Measurements from ENCODE around the gene SEL1L2.

DNA sequence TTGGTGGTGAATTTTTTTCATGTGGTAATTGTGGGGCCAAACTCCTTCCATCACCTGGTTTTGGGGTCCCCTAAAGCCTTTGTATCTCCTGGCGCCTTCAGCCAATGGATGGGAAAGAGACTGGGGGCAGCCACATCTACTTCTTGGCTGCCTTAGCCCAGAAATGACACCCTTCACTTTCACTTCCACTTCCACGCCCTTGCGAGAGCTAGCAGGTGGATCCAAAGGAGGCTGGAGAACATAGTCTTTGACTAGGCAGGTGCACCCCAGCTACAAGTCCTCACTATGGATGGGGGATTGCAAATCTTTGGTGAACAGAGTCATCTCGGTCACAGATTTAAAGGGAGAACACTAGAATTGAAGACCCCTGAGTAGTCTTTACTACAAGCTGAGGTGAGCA is 134.8 kb downstream of the SEL1L2 start:
- TF ChIP-seq, protein P1, sequence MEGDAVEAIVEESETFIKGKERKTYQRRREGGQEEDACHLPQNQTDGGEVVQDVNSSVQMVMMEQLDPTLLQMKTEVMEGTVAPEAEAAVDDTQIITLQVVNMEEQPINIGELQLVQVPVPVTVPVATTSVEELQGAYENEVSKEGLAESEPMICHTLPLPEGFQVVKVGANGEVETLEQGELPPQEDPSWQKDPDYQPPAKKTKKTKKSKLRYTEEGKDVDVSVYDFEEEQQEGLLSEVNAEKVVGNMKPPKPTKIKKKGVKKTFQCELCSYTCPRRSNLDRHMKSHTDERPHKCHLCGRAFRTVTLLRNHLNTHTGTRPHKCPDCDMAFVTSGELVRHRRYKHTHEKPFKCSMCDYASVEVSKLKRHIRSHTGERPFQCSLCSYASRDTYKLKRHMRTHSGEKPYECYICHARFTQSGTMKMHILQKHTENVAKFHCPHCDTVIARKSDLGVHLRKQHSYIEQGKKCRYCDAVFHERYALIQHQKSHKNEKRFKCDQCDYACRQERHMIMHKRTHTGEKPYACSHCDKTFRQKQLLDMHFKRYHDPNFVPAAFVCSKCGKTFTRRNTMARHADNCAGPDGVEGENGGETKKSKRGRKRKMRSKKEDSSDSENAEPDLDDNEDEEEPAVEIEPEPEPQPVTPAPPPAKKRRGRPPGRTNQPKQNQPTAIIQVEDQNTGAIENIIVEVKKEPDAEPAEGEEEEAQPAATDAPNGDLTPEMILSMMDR (IDR thresholded peaks at IDR 0.05) = no peak
- TF ChIP-seq SREBF2 (IDR thresholded peaks at IDR 0.05) (no peak), EP300 (IDR thresholded peaks at IDR 0.05) (no peak), POLR2A (IDR thresholded peaks at IDR 0.05; ENCODE audit: low read length) (no peak), ZC3H11A (IDR thresholded peaks at IDR 0.05) (no peak), FOSB (CRISPR knock-in tag; IDR thresholded peaks at IDR 0.05) (no peak), SMC3 (IDR thresholded peaks at IDR 0.05) (no peak), CEBPB (IDR thresholded peaks at IDR 0.05) (no peak), KDM5A (IDR thresholded peaks at IDR 0.05) (no peak), MYC (IDR thresholded peaks at IDR 0.05; ENCODE audit: borderline replicate concordance, low read length) (no peak)
- TF ChIP-seq, protein P2, sequence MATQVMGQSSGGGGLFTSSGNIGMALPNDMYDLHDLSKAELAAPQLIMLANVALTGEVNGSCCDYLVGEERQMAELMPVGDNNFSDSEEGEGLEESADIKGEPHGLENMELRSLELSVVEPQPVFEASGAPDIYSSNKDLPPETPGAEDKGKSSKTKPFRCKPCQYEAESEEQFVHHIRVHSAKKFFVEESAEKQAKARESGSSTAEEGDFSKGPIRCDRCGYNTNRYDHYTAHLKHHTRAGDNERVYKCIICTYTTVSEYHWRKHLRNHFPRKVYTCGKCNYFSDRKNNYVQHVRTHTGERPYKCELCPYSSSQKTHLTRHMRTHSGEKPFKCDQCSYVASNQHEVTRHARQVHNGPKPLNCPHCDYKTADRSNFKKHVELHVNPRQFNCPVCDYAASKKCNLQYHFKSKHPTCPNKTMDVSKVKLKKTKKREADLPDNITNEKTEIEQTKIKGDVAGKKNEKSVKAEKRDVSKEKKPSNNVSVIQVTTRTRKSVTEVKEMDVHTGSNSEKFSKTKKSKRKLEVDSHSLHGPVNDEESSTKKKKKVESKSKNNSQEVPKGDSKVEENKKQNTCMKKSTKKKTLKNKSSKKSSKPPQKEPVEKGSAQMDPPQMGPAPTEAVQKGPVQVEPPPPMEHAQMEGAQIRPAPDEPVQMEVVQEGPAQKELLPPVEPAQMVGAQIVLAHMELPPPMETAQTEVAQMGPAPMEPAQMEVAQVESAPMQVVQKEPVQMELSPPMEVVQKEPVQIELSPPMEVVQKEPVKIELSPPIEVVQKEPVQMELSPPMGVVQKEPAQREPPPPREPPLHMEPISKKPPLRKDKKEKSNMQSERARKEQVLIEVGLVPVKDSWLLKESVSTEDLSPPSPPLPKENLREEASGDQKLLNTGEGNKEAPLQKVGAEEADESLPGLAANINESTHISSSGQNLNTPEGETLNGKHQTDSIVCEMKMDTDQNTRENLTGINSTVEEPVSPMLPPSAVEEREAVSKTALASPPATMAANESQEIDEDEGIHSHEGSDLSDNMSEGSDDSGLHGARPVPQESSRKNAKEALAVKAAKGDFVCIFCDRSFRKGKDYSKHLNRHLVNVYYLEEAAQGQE (IDR thresholded peaks at IDR 0.05) = no peak
- TF ChIP-seq, protein P3, sequence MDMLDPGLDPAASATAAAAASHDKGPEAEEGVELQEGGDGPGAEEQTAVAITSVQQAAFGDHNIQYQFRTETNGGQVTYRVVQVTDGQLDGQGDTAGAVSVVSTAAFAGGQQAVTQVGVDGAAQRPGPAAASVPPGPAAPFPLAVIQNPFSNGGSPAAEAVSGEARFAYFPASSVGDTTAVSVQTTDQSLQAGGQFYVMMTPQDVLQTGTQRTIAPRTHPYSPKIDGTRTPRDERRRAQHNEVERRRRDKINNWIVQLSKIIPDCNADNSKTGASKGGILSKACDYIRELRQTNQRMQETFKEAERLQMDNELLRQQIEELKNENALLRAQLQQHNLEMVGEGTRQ (IDR thresholded peaks at IDR 0.05) = no peak
- TF ChIP-seq, protein P4, sequence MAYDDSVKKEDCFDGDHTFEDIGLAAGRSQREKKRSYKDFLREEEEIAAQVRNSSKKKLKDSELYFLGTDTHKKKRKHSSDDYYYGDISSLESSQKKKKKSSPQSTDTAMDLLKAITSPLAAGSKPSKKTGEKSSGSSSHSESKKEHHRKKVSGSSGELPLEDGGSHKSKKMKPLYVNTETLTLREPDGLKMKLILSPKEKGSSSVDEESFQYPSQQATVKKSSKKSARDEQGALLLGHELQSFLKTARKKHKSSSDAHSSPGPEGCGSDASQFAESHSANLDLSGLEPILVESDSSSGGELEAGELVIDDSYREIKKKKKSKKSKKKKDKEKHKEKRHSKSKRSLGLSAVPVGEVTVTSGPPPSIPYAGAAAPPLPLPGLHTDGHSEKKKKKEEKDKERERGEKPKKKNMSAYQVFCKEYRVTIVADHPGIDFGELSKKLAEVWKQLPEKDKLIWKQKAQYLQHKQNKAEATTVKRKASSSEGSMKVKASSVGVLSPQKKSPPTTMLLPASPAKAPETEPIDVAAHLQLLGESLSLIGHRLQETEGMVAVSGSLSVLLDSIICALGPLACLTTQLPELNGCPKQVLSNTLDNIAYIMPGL (CRISPR knock-in tag; IDR thresholded peaks at IDR 0.05; ENCODE audit: borderline replicate concordance) = no peak
